HEK293T (cell line): Measurements from ENCODE around the gene CLEC4A.

Experiments
- BHLHE40 ChIP-seq: fragments of 450-650 bp; IDR thresholded peaks from 2 replicates; pipeline ENCODE4 v1.6.1; 2016; ENCODE audit warnings: mild to moderate bottlenecking, moderate library complexity, borderline replicate concordance
- ELF4 ChIP-seq: fragments of 450-650 bp; IDR thresholded peaks from 2 replicates; pipeline ENCODE4 v1.6.1; 2017; ENCODE audit warnings: antibody characterized with exemption
- FOXK2 ChIP-seq: fragments of 450-650 bp; IDR thresholded peaks from 2 replicates; pipeline ENCODE4 v1.6.1; 2016; ENCODE audit warnings: mild to moderate bottlenecking
- PKNOX1 ChIP-seq: fragments of 450-650 bp; IDR thresholded peaks from 2 replicates; pipeline ENCODE4 v1.6.1; 2016
- SP1 ChIP-seq: fragments of 450-650 bp; IDR thresholded peaks from 2 replicates; pipeline ENCODE4 v1.6.1; 2017

GRCh38 chr12:8157484-8158198 is 34.2 kb downstream of the CLEC4A start:
- TF ChIP-seq BHLHE40 (no peak), FOXK2 (no peak), SP1 (no peak), ELF4 (no peak), PKNOX1 (no peak)
